GM12878 (cell line): ENCODE measurements around the gene METTL16. TPM values are rescaled to one million over a fixed set of nuclear protein-coding genes. Genes with fewer than 3 reads are reported as not detected.

Experiments used
- ATAC-seq: fragments of 200-7000 bp; cut with Tn5 transposase; 3 replicates; pipeline ENCODE4 v1.9.1; 2020; ENCODE audit warnings: mild to moderate bottlenecking, moderate library complexity
- BruUV-seq: library from RNA; stranded (reverse); fragments of 400-500 nt; replicated peaks from 2 replicates; lab custom pipeline; 2021; lab: Mats Ljungman, UMichigan
- CTCF ChIA-PET: fragments of 300-600 bp; sonication (Branson Sonifier 250); formaldehyde crosslinking; extraction: SDS; loops from one replicate; lab custom pipeline; 2021; ENCODE audit warnings: inconsistent platforms; lab: Yijun Ruan, JAX
- POLR2A ChIA-PET: fragments of 350-600 bp; formaldehyde crosslinking; extraction: SDS; loops from one replicate; lab custom pipeline; 2021; ENCODE audit warnings: inconsistent platforms; lab: Charles Lee
- RAD21 ChIA-PET: fragments of 300-600 bp; sonication (Branson Sonifier 250); formaldehyde crosslinking; loops from one replicate; lab custom pipeline; 2023; ENCODE audit warnings: antibody characterized with exemption; ENCODE audit not compliant: unreplicated experiment; lab: Charles Lee
- SMC1A ChIA-PET: fragments of 300-600 bp; sonication (Branson Sonifier 250); formaldehyde crosslinking; loops from one replicate; lab custom pipeline; 2023; ENCODE audit not compliant: unreplicated experiment, uncharacterized antibody; lab: Charles Lee
- DNase-seq: peaks from one replicate; pipeline ENCODE4 v3.0.0-alpha.2; 2011; ENCODE audit warnings: low read depth, low spot score
- FAIRE-seq: peaks from 3 replicates; lab custom pipeline; 2011; peaks lifted over from hg19 to GRCh38; lab: Jason Lieb, UNC
- H2AFZ ChIP-seq: 2 replicates; pipeline ENCODE4 v1.6.0; 2011; ENCODE audit warnings: low read depth, low read length, control low read depth; ENCODE audit not compliant: control insufficient read depth
- H3K27ac ChIP-seq: 2 replicates; pipeline ENCODE4 v1.5.1; 2011; ENCODE audit warnings: control low read depth; ENCODE audit not compliant: control insufficient read depth, insufficient read depth
- H3K27me3 ChIP-seq, 2 experiments: replicated peaks in 1 of 2; 2 replicates each; pipeline versions ENCODE4 v1.6.0 to v1.6.1; 2011; ENCODE audit warnings: low read length in 1 of 2; ENCODE audit not compliant: control insufficient read depth in 2 of 2, insufficient read depth in 2 of 2
- H3K36me3 ChIP-seq, 2 experiments: 2 replicates each; pipeline ENCODE4 v1.5.1; 2011; ENCODE audit warnings: low read length in 1 of 2; ENCODE audit not compliant: control insufficient read depth in 2 of 2, insufficient read depth in 2 of 2
- H3K4me1 ChIP-seq: 2 replicates; pipeline ENCODE4 v1.6.1; 2011; ENCODE audit warnings: mild to moderate bottlenecking, low read length, moderate library complexity, mixed read lengths; ENCODE audit not compliant: control insufficient read depth, insufficient read depth
- H3K4me2 ChIP-seq: 2 replicates; pipeline ENCODE4 v1.6.0; 2011; ENCODE audit warnings: control low read depth; ENCODE audit not compliant: control insufficient read depth, insufficient read depth
- H3K4me3 ChIP-seq: fragments of 200-600 bp; sonication (generic); 2 replicates; pipeline ENCODE4 v1.5.1; 2016
- H3K79me2 ChIP-seq: 2 replicates; pipeline ENCODE4 v1.6.0; 2011; ENCODE audit warnings: low read length; ENCODE audit not compliant: control insufficient read depth, insufficient read depth
- H3K9ac ChIP-seq: 2 replicates; pipeline ENCODE4 v1.8.0; 2011; ENCODE audit warnings: low read length, control low read depth, mixed read lengths; ENCODE audit not compliant: control insufficient read depth, insufficient read depth
- H3K9me3 ChIP-seq: replicated peaks from 3 replicates; pipeline ENCODE4 v1.5.1; 2011; ENCODE audit warnings: mild to moderate bottlenecking, low read length; ENCODE audit not compliant: control insufficient read depth, insufficient read depth
- H4K20me1 ChIP-seq: 2 replicates; pipeline ENCODE4 v1.6.0; 2011; ENCODE audit not compliant: control insufficient read depth, insufficient read depth
- ASH2L ChIP-seq: fragments of 300-600, 200-600 bp; sonication (generic); IDR thresholded peaks from 2 replicates; pipeline ENCODE4 v1.6.1; 2017; ENCODE audit warnings: low read depth, mild to moderate bottlenecking, borderline replicate concordance
- CHD1 ChIP-seq: IDR thresholded peaks from 2 replicates; pipeline ENCODE4 v1.6.1; 2012; ENCODE audit warnings: low read depth, low read length, improper control_type of control experiment
- CHD2 ChIP-seq: IDR thresholded peaks from 2 replicates; pipeline ENCODE4 v1.6.1; 2011; ENCODE audit warnings: low read depth, low read length, improper control_type of control experiment, borderline replicate concordance
- CTCF ChIP-seq, 3 experiments: IDR thresholded peaks in 2 of 3; conservative IDR thresholded peaks in 1 of 3; 2 replicates each; pipeline ENCODE4 v1.5.1; 2011; ENCODE audit warnings: low read depth in 3 of 3, low read length in 3 of 3, mild to moderate bottlenecking in 3 of 3, control low read depth in 2 of 3, moderate library complexity in 2 of 3, inconsistent platforms in 1 of 3, mixed read lengths in 1 of 3; ENCODE audit not compliant: control insufficient read depth in 2 of 3, insufficient read depth in 1 of 3; ENCODE audit errors: extremely low read depth in 1 of 3
- GATAD2B ChIP-seq: fragments of 450-650 bp; conservative IDR thresholded peaks from 2 replicates; pipeline ENCODE4 v1.6.1; 2017; ENCODE audit warnings: low read depth, mild to moderate bottlenecking, moderate library complexity
- IRF3 ChIP-seq: fragments of 450-650 bp; IDR thresholded peaks from 2 replicates; pipeline ENCODE4 v1.6.1; 2014; ENCODE audit warnings: mild to moderate bottlenecking
- MYB ChIP-seq: fragments of 150-350 bp; IDR thresholded peaks from 2 replicates; pipeline ENCODE4 v1.6.1; 2014; ENCODE audit warnings: mild to moderate bottlenecking, low read depth, low read length, borderline replicate concordance
- NFXL1 ChIP-seq: fragments of 450-650 bp; IDR thresholded peaks from 2 replicates; pipeline ENCODE4 v1.6.1; 2017; ENCODE audit warnings: antibody characterized with exemption, mild to moderate bottlenecking, borderline replicate concordance
- POLR2AphosphoS5 ChIP-seq: IDR thresholded peaks from 2 replicates; pipeline ENCODE4 v1.6.1; 2011; ENCODE audit warnings: mild to moderate bottlenecking, low read length, inconsistent platforms
- SREBF1 ChIP-seq: IDR thresholded peaks from 2 replicates; pipeline ENCODE4 v1.6.1; 2012; ENCODE audit warnings: mild to moderate bottlenecking, low read length
- SREBF2 ChIP-seq: IDR thresholded peaks from 2 replicates; pipeline ENCODE4 v1.6.1; 2012; ENCODE audit warnings: mild to moderate bottlenecking, low read length
- ZBTB4 ChIP-seq: fragments of 450-650 bp; formaldehyde crosslinking; IDR thresholded peaks from 2 replicates; pipeline ENCODE4 v1.4.0; 2022; ENCODE audit warnings: mild to moderate bottlenecking, moderate library complexity
- ZNF207 ChIP-seq: fragments of 450-650 bp; IDR thresholded peaks from 2 replicates; pipeline ENCODE4 v1.6.1; 2014; ENCODE audit warnings: antibody characterized with exemption, mild to moderate bottlenecking, borderline replicate concordance
- ZNF622 ChIP-seq: fragments of 450-650 bp; IDR thresholded peaks from 2 replicates; pipeline ENCODE4 v1.6.1; 2017; ENCODE audit warnings: mild to moderate bottlenecking, inconsistent platforms
- ZZZ3 ChIP-seq: IDR thresholded peaks from 2 replicates; pipeline ENCODE4 v1.6.1; 2011; ENCODE audit warnings: low read depth; ENCODE audit not compliant: control insufficient read depth, insufficient read length
- WGBS: methylation state at CpG from one replicate; pipeline ENCODE4 v1.1.6; 2016; ENCODE audit warnings: low lambda C conversion rate; ENCODE audit not compliant: insufficient replicate concordance, insufficient coverage; ENCODE audit errors: missing lambda C conversion rate; 5-methylcytosine and 5-hydroxymethylcytosine counted together
- in situ Hi-C: fragments of 300-500 bp; cut with MboI; formaldehyde crosslinking; loops from 9 replicates; pipeline ENCODE4 v1.14.3; 2018; ENCODE audit warnings: mixed read lengths
- intact Hi-C: fragments of 100-400 bp; cut with micrococcal nuclease; formaldehyde crosslinking; loops from one replicate; pipeline ENCODE4 v1.14.2; 2022; ENCODE audit not compliant: unreplicated experiment
- polyA plus RNA-seq, 11 experiments: library from polyadenylated mRNA; depleted of rRNA in 4 of 11; unstranded in 6 of 11; stranded (reverse) in 5 of 11; fragments of >200 nt; fragmentation: Nextera tagmentation in 4 of 11; fragmentation: Illumina TruSeq in 1 of 11; extraction: Ambion mirVana in 4 of 11; extraction: Trizol in 1 of 11; gene quantifications; 1 replicate in 1 of 11; 2 replicates in 10 of 11; pipeline versions ENCODE4 v1.2.1 to v1.2.3, GENCODE V29; 2011 to 2016; ENCODE audit warnings: inconsistent platforms in 2 of 11, missing spikeins in 2 of 11, low read depth in 1 of 11
- total RNA-seq, 4 experiments: library from RNA; depleted of rRNA in 3 of 4; stranded (reverse); fragments of >200 nt in 3 of 4; fragmentation: Illumina TruSeq in 1 of 4; extraction: Trizol in 1 of 4; gene quantifications; 2 replicates each; pipeline versions ENCODE4 v1.2.1 to v1.2.3, GENCODE V29; 2013 to 2021

The METTL16 gene
- total and polyA plus RNA-seq, 10 of the 15 experiments (the other 5 are each of a cell fraction or from before 2014, with no cell fraction given): 15.6 to 34.3 (median 23.7) TPM

GRCh38 chr17:2462481-2462880 is 49.2 kb downstream of the METTL16 start:
- Histone ChIP-seq H3K79me2 (no peaks in the 10 kb centered on the region), H2AFZ (no peak overlapping the region), H3K4me3 (no peak overlapping the region), H3K9ac (no peak overlapping the region), H3K9me3 (no peaks in the 10 kb centered on the region), H3K4me2 (no peak overlapping the region), H4K20me1 (no peaks in the 10 kb centered on the region), H3K27me3 (no peaks in the 10 kb centered on the region), H3K27ac (no peak overlapping the region), H3K36me3 (peaks cover 5 to 29% of the 10 kb centered on the region in 2 experiments; a peak in 3 of 4 replicates), H3K4me1 (no peaks in the 10 kb centered on the region)
- 99% methylated on average over 8 of the region's 8 CpGs for WGBS
- intact Hi-C loops (no loop called here), in situ Hi-C loops (no loop called here)
- ChIA-PET SMC1A (no interaction called here), CTCF (interaction anchor here (1.1 kb wide), 1 partner anchor 79 kb away, joined by 3 read pairs; no protein-coding TSS in a partner anchor), POLR2A (no interaction called here), RAD21 (interaction anchor here (1.0 kb wide), 1 partner anchor 80 kb away, joined by 3 read pairs; no protein-coding TSS in a partner anchor)
- no peak for FAIRE-seq
- no peak for ATAC-seq
- BruUV-seq: no TSS peak
- DNase-seq: no peak
- TF ChIP-seq ZBTB4 (CRISPR knock-in tag) (no peak), ZNF622 (no peak), CHD2 (no peak), CHD1 (no peak), MYB (no peak), GATAD2B (no peak), ASH2L (no peak), SREBF1 (no peak), ZNF207 (no peak), IRF3 (no peak), NFXL1 (no peak), POLR2AphosphoS5 (no peak), SREBF2 (no peak), CTCF (IDR thresholded peaks at IDR 0.05 in 2 of 3, conservative IDR thresholded peaks at IDR 0.05 in 1 of 3; ENCODE audit: control insufficient read depth in 2 of 3, extremely low read depth in 1 of 3, insufficient read depth in 1 of 3, low read depth in 3 of 3, low read length in 3 of 3) (no peak), ZZZ3 (no peak)
